Suprapubic skin (tissue), 4 donors: ENCODE results near the gene FOXK1. TPM values are rescaled to one million over a fixed set of nuclear protein-coding genes. Genes with fewer than 3 reads are reported as not detected.
"Not testable (repeated sequence)": the region's sequence is repeated elsewhere in the genome, so short reads cannot be mapped to it uniquely, and the experiment has no call there.

Source experiments
- DNase-seq, 2 donors: peaks; one replicate each; pipeline ENCODE4 v3.0.0-alpha.2; 2019; ENCODE audit warnings: low spot score in 2 of 2
- H3K27ac ChIP-seq: fragments of 200-600 bp; sonication (generic); one replicate; pipeline ENCODE4 v1.5.1; 2019
- H3K27me3 ChIP-seq: fragments of 200-600 bp; sonication (generic); one replicate; pipeline ENCODE4 v1.5.1; 2019
- H3K36me3 ChIP-seq: fragments of 200-600 bp; sonication (generic); one replicate; pipeline ENCODE4 v1.5.1; 2019
- H3K4me1 ChIP-seq: fragments of 200-600 bp; sonication (generic); one replicate; pipeline ENCODE4 v1.5.1; 2019
- H3K4me3 ChIP-seq: fragments of 200-600 bp; sonication (generic); one replicate; pipeline ENCODE4 v1.5.1; 2019; ENCODE audit warnings: mild to moderate bottlenecking
- H3K9me3 ChIP-seq: fragments of 200-600 bp; sonication (generic); one replicate; pipeline ENCODE4 v1.5.1; 2019
- EP300 ChIP-seq: sonication (generic); formaldehyde crosslinking; IDR thresholded peaks from one replicate; pipeline ENCODE4 v1.6.1; 2017; ENCODE audit warnings: antibody characterized with exemption
- POLR2A ChIP-seq, 2 donors: fragments of 450-650 bp; IDR thresholded peaks; one replicate each; pipeline ENCODE4 v1.6.1; 2017; ENCODE audit warnings: antibody characterized with exemption in 2 of 2, mild to moderate bottlenecking in 2 of 2, moderate library complexity in 2 of 2
- POLR2AphosphoS5 ChIP-seq, 3 donors: sonication (generic); formaldehyde crosslinking; IDR thresholded peaks; one replicate each; pipeline ENCODE4 v1.6.1; 2017; ENCODE audit warnings: antibody characterized with exemption in 3 of 3
- WGBS: methylation state at CpG from one replicate; pipeline ENCODE4 v1.1.5; 2018; 5-methylcytosine and 5-hydroxymethylcytosine counted together
- total RNA-seq, 4 donors: library from RNA; depleted of rRNA; stranded (reverse); fragments of >200 nt; gene quantifications; one replicate each; pipeline ENCODE4 v1.1.0, GENCODE V29; 2016
- TF ChIP-seq, protein P1 (sequence below), 2 donors: fragments of 200-600 bp in 1 of 2; fragments of 450-650 bp in 1 of 2; sonication (generic) in 1 of 2; IDR thresholded peaks; one replicate each; pipeline ENCODE4 v1.5.1; 2016 to 2019; ENCODE audit warnings: antibody characterized with exemption in 2 of 2, mild to moderate bottlenecking in 1 of 2, moderate library complexity in 1 of 2

Gene FOXK1
- total RNA-seq, 4 donors from 2014 or later: 37.5 to 68.5 (median 46.6) TPM

- Histone ChIP-seq H3K4me1 (peaks cover 34% of the 10 kb centered on the region), H3K27ac (peak overlapping the region; percentile 85), H3K9me3 (no peaks in the 10 kb centered on the region), H3K27me3 (no peaks in the 10 kb centered on the region), H3K4me3 (peak overlapping the region; percentile 95), H3K36me3 (no peaks in the 10 kb centered on the region)
- DNase-seq: peak in 1 of 2 donors; percentile 70
- WGBS: 4% methylated on average over 9 of the region's 23 CpGs
- TF ChIP-seq, protein P1, sequence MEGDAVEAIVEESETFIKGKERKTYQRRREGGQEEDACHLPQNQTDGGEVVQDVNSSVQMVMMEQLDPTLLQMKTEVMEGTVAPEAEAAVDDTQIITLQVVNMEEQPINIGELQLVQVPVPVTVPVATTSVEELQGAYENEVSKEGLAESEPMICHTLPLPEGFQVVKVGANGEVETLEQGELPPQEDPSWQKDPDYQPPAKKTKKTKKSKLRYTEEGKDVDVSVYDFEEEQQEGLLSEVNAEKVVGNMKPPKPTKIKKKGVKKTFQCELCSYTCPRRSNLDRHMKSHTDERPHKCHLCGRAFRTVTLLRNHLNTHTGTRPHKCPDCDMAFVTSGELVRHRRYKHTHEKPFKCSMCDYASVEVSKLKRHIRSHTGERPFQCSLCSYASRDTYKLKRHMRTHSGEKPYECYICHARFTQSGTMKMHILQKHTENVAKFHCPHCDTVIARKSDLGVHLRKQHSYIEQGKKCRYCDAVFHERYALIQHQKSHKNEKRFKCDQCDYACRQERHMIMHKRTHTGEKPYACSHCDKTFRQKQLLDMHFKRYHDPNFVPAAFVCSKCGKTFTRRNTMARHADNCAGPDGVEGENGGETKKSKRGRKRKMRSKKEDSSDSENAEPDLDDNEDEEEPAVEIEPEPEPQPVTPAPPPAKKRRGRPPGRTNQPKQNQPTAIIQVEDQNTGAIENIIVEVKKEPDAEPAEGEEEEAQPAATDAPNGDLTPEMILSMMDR (IDR thresholded peaks at IDR 0.05): no peak
- TF ChIP-seq EP300: no peak
- TF ChIP-seq POLR2A (IDR thresholded peaks at IDR 0.05): no peak
- no peak for TF ChIP-seq POLR2AphosphoS5 (IDR thresholded peaks at IDR 0.05)
These were observed 1.2 kb downstream of the FOXK1 start for GRCh38 chr7:4683043-4683883.

- WGBS: 2% methylated on average over 15 of the region's 16 CpGs
These were observed 1.9 kb downstream of the FOXK1 start for GRCh38 chr7:4683884-4684565.

DNA sequence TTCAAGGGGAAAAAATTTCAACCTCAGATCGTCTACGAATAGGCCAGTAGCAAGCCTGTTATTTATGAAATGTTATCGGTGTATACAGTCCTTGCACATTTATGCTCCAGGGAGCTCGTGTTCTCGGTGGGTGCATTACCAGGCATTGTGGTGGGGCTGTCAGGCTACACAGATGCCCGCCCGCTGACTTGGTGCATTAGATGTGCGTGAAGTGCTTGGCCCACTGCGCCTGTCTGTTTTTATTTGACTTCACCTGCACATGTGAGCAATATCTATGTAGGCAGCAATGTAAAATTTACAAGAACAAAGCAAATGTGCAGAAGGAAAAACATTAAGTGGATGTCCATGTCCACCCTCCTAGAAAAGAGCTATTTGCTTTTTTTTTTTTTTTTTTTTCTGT, 2.8 kb downstream of the FOXK1 start:
- Histone ChIP-seq H3K4me1 (peaks cover 40% of the 10 kb centered on the region), H3K36me3 (no peaks in the 10 kb centered on the region), H3K27ac (peak overlapping the region; percentile 85), H3K4me3 (peak overlapping the region; percentile 95), H3K27me3 (no peaks in the 10 kb centered on the region), H3K9me3 (no peaks in the 10 kb centered on the region)
- no peak for TF ChIP-seq EP300
- TF ChIP-seq, protein P1 (IDR thresholded peaks at IDR 0.05): no peak
- TF ChIP-seq POLR2A (IDR thresholded peaks at IDR 0.05): no peak
- no peak for TF ChIP-seq POLR2AphosphoS5 (IDR thresholded peaks at IDR 0.05)
- 65% methylated on average over 9 of the region's 9 CpGs for WGBS
- DNase-seq: no peak

More at GRCh38 chr7:4683884-4684565, 1.9 kb downstream of the FOXK1 start:
- Histone ChIP-seq H3K4me1 (peaks cover 34% of the 10 kb centered on the region), H3K27me3 (no peaks in the 10 kb centered on the region), H3K9me3 (no peaks in the 10 kb centered on the region), H3K27ac (peak overlapping the region; percentile 85), H3K4me3 (peak overlapping the region; percentile 95), H3K36me3 (no peaks in the 10 kb centered on the region)
- peak in 1 of 2 donors; percentile 74 for DNase-seq
- TF ChIP-seq EP300: no peak
- TF ChIP-seq, protein P1 (IDR thresholded peaks at IDR 0.05): no peak
- no peak for TF ChIP-seq POLR2AphosphoS5 (IDR thresholded peaks at IDR 0.05)
- no peak for TF ChIP-seq POLR2A (IDR thresholded peaks at IDR 0.05)

- not testable (repeated sequence) for H3K27ac ChIP-seq, H3K27me3 ChIP-seq, H3K9me3 ChIP-seq, DNase-seq, H3K4me3 ChIP-seq, H3K36me3 ChIP-seq
- peaks cover 48% of the 10 kb centered on the region for H3K4me1 ChIP-seq
- WGBS: 89% methylated on average over 10 of the region's 10 CpGs
These were observed 3.6 kb downstream of the FOXK1 start for GRCh38 chr7:4685676-4686075.

DNA sequence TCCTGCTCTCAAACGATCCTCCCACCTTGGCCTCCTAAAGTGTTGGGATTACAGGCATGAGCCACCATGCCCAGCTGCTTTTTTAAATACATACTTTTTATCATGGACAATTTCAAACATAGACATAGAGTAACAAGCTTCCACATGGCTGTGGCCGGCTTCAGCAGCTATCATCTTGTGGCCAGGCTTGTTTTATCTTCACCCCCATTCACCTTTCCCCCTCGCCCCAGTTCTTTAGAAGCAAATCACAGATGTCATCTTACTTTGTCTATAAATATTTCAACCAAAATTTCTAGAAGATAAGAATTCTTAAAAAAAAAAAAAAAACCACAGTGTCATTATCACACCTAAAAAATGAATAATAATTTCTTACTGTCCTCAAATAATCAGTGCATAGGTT, 5.9 kb downstream of the FOXK1 start:
- WGBS: 80% methylated on average over 3 of the region's 3 CpGs
- Histone ChIP-seq H3K36me3 (no peaks in the 10 kb centered on the region), H3K4me3 (no peak overlapping the region), H3K4me1 (peaks cover 63% of the 10 kb centered on the region), H3K27me3 (no peaks in the 10 kb centered on the region), H3K9me3 (no peaks in the 10 kb centered on the region), H3K27ac (no peak overlapping the region)
- no peak for DNase-seq
- TF ChIP-seq, protein P1 (IDR thresholded peaks at IDR 0.05): no peak
- TF ChIP-seq POLR2AphosphoS5 (IDR thresholded peaks at IDR 0.05) (no peak), POLR2A (IDR thresholded peaks at IDR 0.05) (no peak), EP300 (no peak)
